WTC11 (cell line): Measurements from ENCODE around the gene PAN2. TPM values are rescaled to one million over a fixed set of nuclear protein-coding genes. Genes with fewer than 3 reads are reported as not detected.

Experiments used
- ATAC-seq: fragments of 200-7000 bp; cut with Tn5 transposase; 2 replicates; pipeline ENCODE4 v1.10.0; 2021; ENCODE audit warnings: mild to moderate bottlenecking, moderate library complexity
- CTCF ChIA-PET: fragments of 300-600 bp; sonication (Branson Sonifier 250); formaldehyde crosslinking; loops from one replicate; lab custom pipeline; 2021; ENCODE audit warnings: antibody characterized with exemption; lab: Charles Lee
- POLR2A ChIA-PET: fragments of 350-600 bp; sonication (Branson Sonifier 250); formaldehyde crosslinking; loops from one replicate; lab custom pipeline; 2021; ENCODE audit warnings: antibody characterized with exemption; lab: Charles Lee
- DNase-seq: peaks from one replicate; pipeline ENCODE4 v3.0.0; 2021; ENCODE audit warnings: low spot score
- H3K27ac Mint-ChIP-seq: 2 replicates; pipeline ENCODE4 v1.8.0; 2021; ENCODE audit warnings: mixed read lengths
- H3K27me3 Mint-ChIP-seq: 2 replicates; pipeline ENCODE4 v1.8.0; 2021; ENCODE audit warnings: low read depth, mild to moderate bottlenecking, moderate library complexity, mixed read lengths
- H3K36me3 Mint-ChIP-seq: 2 replicates; pipeline ENCODE4 v1.8.0; 2021; ENCODE audit warnings: mixed read lengths
- H3K4me1 Mint-ChIP-seq: 2 replicates; pipeline ENCODE4 v1.8.0; 2022; ENCODE audit warnings: mixed read lengths
- H3K4me3 Mint-ChIP-seq: 2 replicates; pipeline ENCODE4 v1.8.0; 2021; ENCODE audit warnings: mild to moderate bottlenecking, moderate library complexity, mixed read lengths
- H3K9me3 Mint-ChIP-seq: 2 replicates; pipeline ENCODE4 v1.8.0; 2021; ENCODE audit warnings: mixed read lengths
- E2F1 ChIP-seq: sonication (generic); formaldehyde crosslinking; IDR thresholded peaks from 2 replicates; pipeline ENCODE4 v1.8.0; 2022; ENCODE audit warnings: mild to moderate bottlenecking, missing genetic modification reagents
- E2F4 ChIP-seq: sonication (generic); formaldehyde crosslinking; IDR thresholded peaks from 2 replicates; pipeline ENCODE4 v1.8.1; 2022; ENCODE audit warnings: low read depth, mild to moderate bottlenecking, moderate library complexity, missing genetic modification reagents, borderline replicate concordance
- EMX1 ChIP-seq: fragments of 250-450 bp; sonication (Bioruptor Pico); IDR thresholded peaks from 2 replicates; pipeline ENCODE4 v1.8.0; 2021; ENCODE audit warnings: mild to moderate bottlenecking
- FOXP1 ChIP-seq: sonication (generic); formaldehyde crosslinking; IDR thresholded peaks from 2 replicates; pipeline ENCODE4 v1.8.0; 2022; ENCODE audit warnings: missing genetic modification reagents, mild to moderate bottlenecking, moderate library complexity, borderline replicate concordance
- GRHL2 ChIP-seq: fragments of 250-450 bp; sonication (Bioruptor Pico); IDR thresholded peaks from 2 replicates; pipeline ENCODE4 v1.8.0; 2022; ENCODE audit warnings: mild to moderate bottlenecking, moderate library complexity; ENCODE audit not compliant: insufficient replicate concordance, severe bottlenecking
- MAX ChIP-seq: sonication (generic); formaldehyde crosslinking; IDR thresholded peaks from 2 replicates; pipeline ENCODE4 v1.8.0; 2022; ENCODE audit warnings: mild to moderate bottlenecking, missing genetic modification reagents
- NR1H2 ChIP-seq: sonication (generic); formaldehyde crosslinking; IDR thresholded peaks from 2 replicates; pipeline ENCODE4 v1.9.0; 2021; ENCODE audit warnings: mild to moderate bottlenecking, moderate library complexity, missing genetic modification reagents
- OVOL2 ChIP-seq: fragments of 250-450 bp; sonication (Bioruptor Pico); IDR thresholded peaks from 2 replicates; pipeline ENCODE4 v1.9.0; 2021; ENCODE audit warnings: mild to moderate bottlenecking, borderline replicate concordance
- RELA ChIP-seq: sonication (generic); formaldehyde crosslinking; IDR thresholded peaks from 2 replicates; pipeline ENCODE4 v1.8.1; 2022; ENCODE audit warnings: missing genetic modification reagents, mild to moderate bottlenecking, borderline replicate concordance
- TCF7 ChIP-seq: sonication (generic); formaldehyde crosslinking; IDR thresholded peaks from 2 replicates; pipeline ENCODE4 v1.8.0; 2022; ENCODE audit warnings: mild to moderate bottlenecking, low read depth, missing genetic modification reagents, moderate library complexity
- USF2 ChIP-seq: sonication (generic); formaldehyde crosslinking; IDR thresholded peaks from 2 replicates; pipeline ENCODE4 v1.8.1; 2023; ENCODE audit warnings: mild to moderate bottlenecking, missing genetic modification reagents, moderate library complexity
- ZBTB21 ChIP-seq: sonication (generic); formaldehyde crosslinking; IDR thresholded peaks from 2 replicates; pipeline ENCODE4 v1.8.1; 2023; ENCODE audit warnings: mild to moderate bottlenecking, missing genetic modification reagents, borderline replicate concordance
- ZNF219 ChIP-seq: sonication (generic); formaldehyde crosslinking; IDR thresholded peaks from 2 replicates; pipeline ENCODE4 v1.8.0; 2023; ENCODE audit warnings: missing genetic modification reagents, mild to moderate bottlenecking, borderline replicate concordance
- ZNF263 ChIP-seq: sonication (generic); formaldehyde crosslinking; IDR thresholded peaks from 2 replicates; pipeline ENCODE4 v1.8.1; 2022; ENCODE audit warnings: low read depth, mild to moderate bottlenecking, moderate library complexity, missing genetic modification reagents
- ZNF281 ChIP-seq: sonication (generic); formaldehyde crosslinking; IDR thresholded peaks from 2 replicates; pipeline ENCODE4 v1.8.0; 2023; ENCODE audit warnings: mild to moderate bottlenecking, missing genetic modification reagents
- ZNF396 ChIP-seq: fragments of 250-450 bp; sonication (Bioruptor Pico); IDR thresholded peaks from 2 replicates; pipeline ENCODE4 v1.8.0; 2021; ENCODE audit warnings: mild to moderate bottlenecking, moderate library complexity, borderline replicate concordance
- total RNA-seq: library from RNA; stranded (reverse); gene quantifications from 3 replicates; pipeline ENCODE4 v1.2.3, GENCODE V29; 2021
- TF ChIP-seq, protein P1 (sequence below): sonication (generic); formaldehyde crosslinking; IDR thresholded peaks from 2 replicates; pipeline ENCODE4 v1.8.0; 2022; ENCODE audit warnings: mild to moderate bottlenecking, missing genetic modification reagents
- TF ChIP-seq, protein P2 (sequence below): fragments of 200-600 bp; IDR thresholded peaks from 2 replicates; pipeline ENCODE4 v1.8.0; 2022; ENCODE audit warnings: antibody characterized with exemption

PAN2 gene
- total RNA-seq, 1 experiment from 2014 or later: 46.7 TPM

- TF ChIP-seq E2F1 (no peak), EMX1 (CRISPR knock-in tag) (no peak), ZNF263 (CRISPR knock-in tag) (no peak), ZNF396 (CRISPR knock-in tag) (no peak), MAX (CRISPR knock-in tag) (no peak), FOXP1 (CRISPR knock-in tag) (no peak), OVOL2 (CRISPR knock-in tag) (no peak), NR1H2 (no peak), ZBTB21 (CRISPR knock-in tag) (no peak), USF2 (CRISPR knock-in tag) (no peak), RELA (CRISPR knock-in tag) (no peak)
- TF ChIP-seq, protein P1, sequence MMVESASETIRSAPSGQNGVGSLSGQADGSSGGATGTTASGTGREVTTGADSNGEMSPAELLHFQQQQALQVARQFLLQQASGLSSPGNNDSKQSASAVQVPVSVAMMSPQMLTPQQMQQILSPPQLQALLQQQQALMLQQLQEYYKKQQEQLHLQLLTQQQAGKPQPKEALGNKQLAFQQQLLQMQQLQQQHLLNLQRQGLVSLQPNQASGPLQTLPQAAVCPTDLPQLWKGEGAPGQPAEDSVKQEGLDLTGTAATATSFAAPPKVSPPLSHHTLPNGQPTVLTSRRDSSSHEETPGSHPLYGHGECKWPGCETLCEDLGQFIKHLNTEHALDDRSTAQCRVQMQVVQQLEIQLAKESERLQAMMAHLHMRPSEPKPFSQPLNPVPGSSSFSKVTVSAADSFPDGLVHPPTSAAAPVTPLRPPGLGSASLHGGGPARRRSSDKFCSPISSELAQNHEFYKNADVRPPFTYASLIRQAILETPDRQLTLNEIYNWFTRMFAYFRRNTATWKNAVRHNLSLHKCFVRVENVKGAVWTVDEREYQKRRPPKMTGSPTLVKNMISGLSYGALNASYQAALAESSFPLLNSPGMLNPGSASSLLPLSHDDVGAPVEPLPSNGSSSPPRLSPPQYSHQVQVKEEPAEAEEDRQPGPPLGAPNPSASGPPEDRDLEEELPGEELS (CRISPR knock-in tag): no peak
- TF ChIP-seq, protein P2, sequence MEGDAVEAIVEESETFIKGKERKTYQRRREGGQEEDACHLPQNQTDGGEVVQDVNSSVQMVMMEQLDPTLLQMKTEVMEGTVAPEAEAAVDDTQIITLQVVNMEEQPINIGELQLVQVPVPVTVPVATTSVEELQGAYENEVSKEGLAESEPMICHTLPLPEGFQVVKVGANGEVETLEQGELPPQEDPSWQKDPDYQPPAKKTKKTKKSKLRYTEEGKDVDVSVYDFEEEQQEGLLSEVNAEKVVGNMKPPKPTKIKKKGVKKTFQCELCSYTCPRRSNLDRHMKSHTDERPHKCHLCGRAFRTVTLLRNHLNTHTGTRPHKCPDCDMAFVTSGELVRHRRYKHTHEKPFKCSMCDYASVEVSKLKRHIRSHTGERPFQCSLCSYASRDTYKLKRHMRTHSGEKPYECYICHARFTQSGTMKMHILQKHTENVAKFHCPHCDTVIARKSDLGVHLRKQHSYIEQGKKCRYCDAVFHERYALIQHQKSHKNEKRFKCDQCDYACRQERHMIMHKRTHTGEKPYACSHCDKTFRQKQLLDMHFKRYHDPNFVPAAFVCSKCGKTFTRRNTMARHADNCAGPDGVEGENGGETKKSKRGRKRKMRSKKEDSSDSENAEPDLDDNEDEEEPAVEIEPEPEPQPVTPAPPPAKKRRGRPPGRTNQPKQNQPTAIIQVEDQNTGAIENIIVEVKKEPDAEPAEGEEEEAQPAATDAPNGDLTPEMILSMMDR: no peak
- peak overlapping the region; percentile 98 for H3K27ac Mint-ChIP-seq
- no peaks in the 10 kb centered on the region for H3K9me3 Mint-ChIP-seq
- no peaks in the 10 kb centered on the region for H3K27me3 Mint-ChIP-seq
- peak overlapping the region; percentile 87 for H3K4me3 Mint-ChIP-seq
- CTCF ChIA-PET: interaction anchor here (0.6 to 2.2 kb wide), 9 partner anchors 13 to 144 kb away, joined by 3 to 9 read pairs (median 3); partner anchors contain the start of genes ANKRD52, CNPY2, RNF41 and SMARCC2
- peaks cover 32% of the 10 kb centered on the region for H3K4me1 Mint-ChIP-seq
- POLR2A ChIA-PET: interaction anchor here (0.7 to 1.7 kb wide), 3 partner anchors 27 to 76 kb away, joined by 3 to 9 read pairs (median 3); partner anchors contain the start of genes CS and STAT2
- ATAC-seq (no peak), DNase-seq (no peak)
- H3K36me3 Mint-ChIP-seq: no peaks in the 10 kb centered on the region
These were observed 562 bp downstream of the PAN2 start for GRCh38 chr12:56333197-56333678.

- H3K27ac Mint-ChIP-seq: peak overlapping the region; percentile 98
- peak overlapping the region; percentile 87 for H3K4me3 Mint-ChIP-seq
- H3K36me3 Mint-ChIP-seq: no peaks in the 10 kb centered on the region
- no peaks in the 10 kb centered on the region for H3K9me3 Mint-ChIP-seq
- no peaks in the 10 kb centered on the region for H3K27me3 Mint-ChIP-seq
- no peak for ATAC-seq
- TF ChIP-seq GRHL2 (CRISPR knock-in tag): no peak
- no peak for TF ChIP-seq E2F4 (CRISPR knock-in tag)
- TF ChIP-seq ZNF281 (CRISPR knock-in tag): no peak
- no peak for TF ChIP-seq TCF7 (CRISPR knock-in tag)
- no peak for TF ChIP-seq ZNF219 (CRISPR knock-in tag)
- TF ChIP-seq, all 79 proteins: peak for 0
- peaks cover 26% of the 10 kb centered on the region for H3K4me1 Mint-ChIP-seq
- POLR2A ChIA-PET: interaction anchor here (0.6 to 1.7 kb wide), 5 partner anchors 16 to 138 kb away, joined by 3 to 9 read pairs (median 4); partner anchors contain the start of genes CS and STAT2
- CTCF ChIA-PET: interaction anchor here (0.6 to 2.2 kb wide), 10 partner anchors 14 to 213 kb away, joined by 3 to 9 read pairs (median 3); partner anchors contain the start of genes ANKRD52, CNPY2, RNF41 and SMARCC2
- DNase-seq: no peak
These were observed 1.1 kb downstream of the PAN2 start for GRCh38 chr12:56332512-56333196.
